ENCODE measurements around the gene UNC45A. TPM values are rescaled to one million over a fixed set of nuclear protein-coding genes. Genes with fewer than 3 reads are reported as not detected.

Gene UNC45A
- total and polyA plus RNA-seq, 2 of the 13 experiments (the other 11 are each of a cell fraction or from before 2014, with no cell fraction given): 33.8 to 39.7 TPM

GRCh38 chr15:90934949-90935751, at the start of gene UNC45A (continued):
- TF ChIP-seq TRIM22 (IDR thresholded peaks at IDR 0.05): no peak
- no peak for TF ChIP-seq SOX6 (IDR thresholded peaks at IDR 0.05)
- TF ChIP-seq SOX6 (CRISPR knock-in tag; IDR thresholded peaks at IDR 0.05): no peak
- no peak for TF ChIP-seq ZBTB49 (CRISPR knock-in tag; IDR thresholded peaks at IDR 0.05; ENCODE audit: borderline replicate concordance)
- TF ChIP-seq ZNF343 (CRISPR knock-in tag; IDR thresholded peaks at IDR 0.05): no peak
- no peak for TF ChIP-seq HOXD1 (CRISPR knock-in tag; IDR thresholded peaks at IDR 0.05)
- TF ChIP-seq ZNF253 (CRISPR knock-in tag; IDR thresholded peaks at IDR 0.05; ENCODE audit: borderline replicate concordance): no peak
- no peak for TF ChIP-seq GMEB2 (CRISPR knock-in tag; IDR thresholded peaks at IDR 0.05; ENCODE audit: low read depth)
- no peak for TF ChIP-seq RNF219 (CRISPR knock-in tag; IDR thresholded peaks at IDR 0.05)
- TF ChIP-seq ZNF557 (CRISPR knock-in tag; IDR thresholded peaks at IDR 0.05): no peak
- no peak for TF ChIP-seq ZNF784 (CRISPR knock-in tag; IDR thresholded peaks at IDR 0.05; ENCODE audit: borderline replicate concordance)
- no peak for TF ChIP-seq RBAK (CRISPR knock-in tag; IDR thresholded peaks at IDR 0.05)
- TF ChIP-seq GFI1 (CRISPR knock-in tag; IDR thresholded peaks at IDR 0.05; ENCODE audit: borderline replicate concordance): no peak; the same call in 1 of the 2 replicates
- TF ChIP-seq SAP130 (CRISPR knock-in tag; IDR thresholded peaks at IDR 0.05; ENCODE audit: low read depth): peak; percentile 75
- no peak for TF ChIP-seq MED8 (CRISPR knock-in tag; IDR thresholded peaks at IDR 0.05; ENCODE audit: insufficient replicate concordance)
- no peak for TF ChIP-seq TCF7 (IDR thresholded peaks at IDR 0.05; ENCODE audit: low read depth)
- no peak for TF ChIP-seq ATM (IDR thresholded peaks at IDR 0.05; ENCODE audit: borderline replicate concordance)
- TF ChIP-seq PLRG1 (conservative IDR thresholded peaks at IDR 0.05): no peak
- no peak for TF ChIP-seq TRIM24 (CRISPR knock-in tag; IDR thresholded peaks at IDR 0.05)
- TF ChIP-seq PHB2 (IDR thresholded peaks at IDR 0.05; ENCODE audit: partially characterized antibody): no peak
- no peak for TF ChIP-seq SMARCC2 (IDR thresholded peaks at IDR 0.05)
- no peak for TF ChIP-seq ZNF703 (CRISPR knock-in tag; IDR thresholded peaks at IDR 0.05; ENCODE audit: borderline replicate concordance)
- no peak for TF ChIP-seq BRCA1 (CRISPR knock-in tag; IDR thresholded peaks at IDR 0.05)

All from HepG2 (cell line).